Activated CD4-positive, alpha-beta memory T cell treated with anti-CD3 and anti-CD28 coated beads, Interleukin-2, amount 10 ng/mL, durations not matched to agents 7 days and 5 days (primary cell): ENCODE data around the gene DHRSX. TPM values are rescaled to one million over a fixed set of nuclear protein-coding genes. Genes with fewer than 3 reads are reported as not detected.
"Not testable (repeated sequence)": the region's sequence is repeated elsewhere in the genome, so short reads cannot be mapped to it uniquely, and the experiment has no call there.

ENCODE experiments used
- CTCF ChIA-PET: fragments of 350-600 bp; sonication (Branson Sonifier 250); formaldehyde crosslinking; loops from one replicate; lab custom pipeline; 2021; ENCODE audit warnings: antibody characterized with exemption, inconsistent platforms; lab: Charles Lee
- POLR2A ChIA-PET: fragments of 350-600 bp; sonication (Branson Sonifier 250); formaldehyde crosslinking; loops from one replicate; lab custom pipeline; 2021; ENCODE audit warnings: antibody characterized with exemption; lab: Charles Lee
- DNase-seq: peaks from one replicate; pipeline ENCODE4 v3.0.0-alpha.2; 2020
- H3K27ac Mint-ChIP-seq: one replicate; pipeline ENCODE4 v1.8.0; 2021; ENCODE audit warnings: mild to moderate bottlenecking, mixed read lengths
- H3K27me3 Mint-ChIP-seq: one replicate; pipeline ENCODE4 v1.8.0; 2021; ENCODE audit warnings: mixed read lengths
- H3K36me3 Mint-ChIP-seq: one replicate; pipeline ENCODE4 v1.8.0; 2021; ENCODE audit warnings: low read depth, mixed read lengths
- H3K4me1 Mint-ChIP-seq: one replicate; pipeline ENCODE4 v1.8.0; 2021; ENCODE audit warnings: mixed read lengths
- H3K4me3 Mint-ChIP-seq: one replicate; pipeline ENCODE4 v1.8.0; 2021; ENCODE audit warnings: mild to moderate bottlenecking, mixed read lengths
- H3K9me3 Mint-ChIP-seq: one replicate; pipeline ENCODE4 v1.8.0; 2021; ENCODE audit warnings: mixed read lengths
- total RNA-seq, 2 experiments: library from RNA; stranded (reverse); gene quantifications; one replicate each; pipeline ENCODE4 v1.2.3, GENCODE V29; 2021

Gene DHRSX
- total RNA-seq, 2 experiments from 2014 or later = 21.1 to 23.7 TPM

GRCh38 chrX:2471641-2472040 lies 29.1 kb downstream of the DHRSX start:
- H3K9me3 Mint-ChIP-seq = peaks cover 9% of the 10 kb centered on the region
- POLR2A ChIA-PET = no interaction called here
- CTCF ChIA-PET = no interaction called here
- H3K27ac Mint-ChIP-seq = no peak overlapping the region
- H3K36me3 Mint-ChIP-seq = peaks cover 4% of the 10 kb centered on the region
- no peaks in the 10 kb centered on the region for H3K27me3 Mint-ChIP-seq
- no peak overlapping the region for H3K4me3 Mint-ChIP-seq
- DNase-seq = no peak
- no peaks in the 10 kb centered on the region for H3K4me1 Mint-ChIP-seq

- H3K4me3 Mint-ChIP-seq, H3K4me1 Mint-ChIP-seq, POLR2A ChIA-PET, DNase-seq, H3K27ac Mint-ChIP-seq, H3K27me3 Mint-ChIP-seq, H3K9me3 Mint-ChIP-seq, H3K36me3 Mint-ChIP-seq, CTCF ChIA-PET: not testable (repeated sequence)
These were observed 29.6 kb downstream of the DHRSX start for GRCh38 chrX:2471126-2471525.

GRCh38 chrX:2469852-2470251 lies 30.9 kb downstream of the DHRSX start:
- not testable (repeated sequence) for H3K4me3 Mint-ChIP-seq

GRCh38 chrX:2469196-2469685 lies 31.5 kb downstream of the DHRSX start:
- Mint-ChIP-seq H3K4me3 (no peak overlapping the region), H3K4me1 (no peaks in the 10 kb centered on the region), H3K36me3 (peaks cover 4% of the 10 kb centered on the region), H3K27ac (no peak overlapping the region), H3K9me3 (peaks cover 9% of the 10 kb centered on the region), H3K27me3 (no peaks in the 10 kb centered on the region)
- ChIA-PET POLR2A (no interaction called here), CTCF (no interaction called here)
- no peak for DNase-seq

More at GRCh38 chrX:2469852-2470251, 30.9 kb downstream of the DHRSX start:
- H3K27ac Mint-ChIP-seq, H3K27me3 Mint-ChIP-seq, H3K4me1 Mint-ChIP-seq, H3K36me3 Mint-ChIP-seq, H3K9me3 Mint-ChIP-seq, POLR2A ChIA-PET, DNase-seq, CTCF ChIA-PET: not testable (repeated sequence)

- Mint-ChIP-seq H3K27ac (no peak overlapping the region), H3K4me1 (no peaks in the 10 kb centered on the region), H3K27me3 (no peaks in the 10 kb centered on the region), H3K9me3 (peaks cover 9% of the 10 kb centered on the region), H3K36me3 (peaks cover 4% of the 10 kb centered on the region), H3K4me3 (no peak overlapping the region)
- ChIA-PET CTCF (no interaction called here), POLR2A (no interaction called here)
- DNase-seq = no peak
These were observed 32.2 kb downstream of the DHRSX start for GRCh38 chrX:2468261-2469195.

GRCh38 chrX:2466876-2467656 lies 33.7 kb downstream of the DHRSX start:
- Mint-ChIP-seq H3K9me3 (peaks cover 9% of the 10 kb centered on the region), H3K27ac (no peak overlapping the region), H3K4me1 (no peaks in the 10 kb centered on the region), H3K27me3 (no peaks in the 10 kb centered on the region), H3K36me3 (peaks cover 4% of the 10 kb centered on the region), H3K4me3 (no peak overlapping the region)
- no peak for DNase-seq
- POLR2A ChIA-PET = no interaction called here
- CTCF ChIA-PET = no interaction called here

- Mint-ChIP-seq H3K4me1 (no peaks in the 10 kb centered on the region), H3K36me3 (peaks cover under 1% of the 10 kb centered on the region), H3K9me3 (peaks cover 4% of the 10 kb centered on the region), H3K27me3 (no peaks in the 10 kb centered on the region), H3K4me3 (no peak overlapping the region), H3K27ac (no peak overlapping the region)
- ChIA-PET POLR2A (no interaction called here), CTCF (no interaction called here)
- DNase-seq = no peak
These were observed 36.1 kb downstream of the DHRSX start for GRCh38 chrX:2464677-2465166.

- Mint-ChIP-seq H3K9me3 (no peaks in the 10 kb centered on the region), H3K4me3 (no peak overlapping the region), H3K4me1 (no peaks in the 10 kb centered on the region), H3K27me3 (no peaks in the 10 kb centered on the region), H3K27ac (no peak overlapping the region), H3K36me3 (no peaks in the 10 kb centered on the region)
- ChIA-PET CTCF (no interaction called here), POLR2A (no interaction called here)
- no peak for DNase-seq
These were observed 36.7 kb downstream of the DHRSX start for GRCh38 chrX:2463973-2464676.

GRCh38 chrX:2463481-2463880 lies 37.3 kb downstream of the DHRSX start:
- H3K27me3 Mint-ChIP-seq, H3K4me3 Mint-ChIP-seq, H3K36me3 Mint-ChIP-seq, H3K27ac Mint-ChIP-seq, POLR2A ChIA-PET, H3K9me3 Mint-ChIP-seq, DNase-seq, H3K4me1 Mint-ChIP-seq, CTCF ChIA-PET: not testable (repeated sequence)

- H3K27me3 Mint-ChIP-seq = no peaks in the 10 kb centered on the region
- CTCF ChIA-PET = no interaction called here
- H3K36me3 Mint-ChIP-seq = no peaks in the 10 kb centered on the region
- DNase-seq = no peak
- POLR2A ChIA-PET = no interaction called here
- H3K4me1 Mint-ChIP-seq = no peaks in the 10 kb centered on the region
- no peak overlapping the region for H3K27ac Mint-ChIP-seq
- peaks cover 3% of the 10 kb centered on the region for H3K9me3 Mint-ChIP-seq
- H3K4me3 Mint-ChIP-seq = no peak overlapping the region
These were observed 38.0 kb downstream of the DHRSX start for GRCh38 chrX:2462780-2463179.

GRCh38 chrX:2462074-2462473 lies 38.7 kb downstream of the DHRSX start:
- no peak overlapping the region for H3K27ac Mint-ChIP-seq
- POLR2A ChIA-PET = no interaction called here
- no peaks in the 10 kb centered on the region for H3K27me3 Mint-ChIP-seq
- CTCF ChIA-PET = no interaction called here
- H3K4me3 Mint-ChIP-seq = no peak overlapping the region
- no peaks in the 10 kb centered on the region for H3K4me1 Mint-ChIP-seq
- H3K36me3 Mint-ChIP-seq = no peaks in the 10 kb centered on the region
- peaks cover 3% of the 10 kb centered on the region for H3K9me3 Mint-ChIP-seq
- no peak for DNase-seq

- Mint-ChIP-seq H3K27me3 (no peaks in the 10 kb centered on the region), H3K9me3 (peaks cover 3% of the 10 kb centered on the region), H3K4me1 (no peaks in the 10 kb centered on the region), H3K36me3 (no peaks in the 10 kb centered on the region), H3K4me3 (no peak overlapping the region), H3K27ac (no peak overlapping the region)
- ChIA-PET CTCF (no interaction called here), POLR2A (no interaction called here)
- no peak for DNase-seq
These were observed 39.1 kb downstream of the DHRSX start for GRCh38 chrX:2461711-2462016.
